ENCODE measurements around the gene ABCA12. TPM values are rescaled to one million over a fixed set of nuclear protein-coding genes. Genes with fewer than 3 reads are reported as not detected.

Gene ABCA12
- total RNA-seq, 1 donor from 2014 or later = 7.1 TPM

GRCh38 chr2:215145611-215146010 is 7.2 kb upstream of the ABCA12 start:
- no peak for DNase-seq (ENCODE audit: low read depth)
- H3K27me3 ChIP-seq (ENCODE audit: control insufficient read depth, insufficient read depth, low read length) = no peaks in the 10 kb centered on the region
- no peak overlapping the region for H3K4me3 ChIP-seq (ENCODE audit: low read depth, low read length)
- no peaks in the 10 kb centered on the region for H3K36me3 ChIP-seq (ENCODE audit: control insufficient read depth, insufficient read depth, low read length)
- no peak for TF ChIP-seq CTCF (IDR thresholded peaks at IDR 0.05; ENCODE audit: insufficient read depth, low read length, severe bottlenecking)
- FAIRE-seq = no peak

DNA sequence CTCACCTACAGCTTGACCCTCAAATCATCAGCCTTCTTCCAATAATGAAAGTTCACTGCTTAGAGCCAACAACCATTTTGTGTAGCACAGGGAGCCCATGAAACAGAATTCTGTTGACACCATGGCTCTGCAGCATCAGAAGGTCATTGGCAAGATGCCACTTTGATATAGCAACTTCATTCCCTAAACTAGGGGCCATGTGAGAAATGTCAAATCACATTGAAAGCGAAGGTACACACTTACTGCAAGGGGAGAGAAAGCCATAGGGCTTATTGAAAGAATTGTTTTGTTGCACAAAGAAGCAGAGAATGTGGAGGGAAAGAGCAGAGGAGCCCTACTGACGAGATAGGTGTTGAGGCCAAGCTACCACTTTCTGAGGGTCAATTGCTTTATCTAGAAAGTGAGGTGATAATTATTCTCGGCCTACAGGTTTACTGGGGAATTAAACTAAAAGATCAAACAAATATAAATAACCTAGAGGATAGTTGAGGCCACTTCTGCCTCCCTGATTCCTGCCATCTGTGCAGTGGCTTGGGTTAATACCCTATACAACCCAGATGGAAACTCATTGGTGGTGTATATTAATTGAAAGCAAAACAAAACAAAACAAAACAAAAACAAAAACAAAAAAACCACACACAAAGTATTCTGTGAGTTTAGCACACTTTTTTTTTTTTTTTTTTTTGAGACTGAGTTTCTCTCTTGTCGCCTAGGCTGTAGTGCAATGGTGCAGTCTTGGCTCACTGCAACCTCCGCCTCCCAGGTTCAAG is 5.9 kb upstream of the ABCA12 start:
- DNase-seq (ENCODE audit: low read depth) = no peak
- no peaks in the 10 kb centered on the region for H3K36me3 ChIP-seq (ENCODE audit: control insufficient read depth, insufficient read depth, low read length)
- H3K4me3 ChIP-seq (ENCODE audit: low read depth, low read length) = no peak overlapping the region
- no peak for FAIRE-seq
- H3K27me3 ChIP-seq (ENCODE audit: control insufficient read depth, insufficient read depth, low read length) = no peaks in the 10 kb centered on the region
- no peak for TF ChIP-seq CTCF (IDR thresholded peaks at IDR 0.05; ENCODE audit: insufficient read depth, low read length, severe bottlenecking)

DNA sequence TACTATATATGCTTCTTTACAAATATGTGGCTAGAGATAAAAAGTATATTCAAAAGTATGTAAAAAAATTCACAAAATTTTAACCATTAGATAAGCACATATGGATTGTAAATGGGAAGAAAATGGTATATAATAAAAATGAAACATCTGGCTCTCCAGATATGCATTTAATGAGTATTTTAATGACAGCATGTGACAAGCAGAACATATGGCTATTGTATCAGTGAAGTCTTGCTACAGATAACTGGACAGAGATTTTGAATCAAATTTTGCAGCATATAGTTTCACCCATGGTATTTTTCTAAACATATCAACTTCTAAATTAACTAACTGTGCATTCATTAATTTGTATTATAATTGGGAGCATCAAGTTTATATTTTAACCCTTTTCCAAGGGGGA is 5.0 kb upstream of the ABCA12 start:
- Histone ChIP-seq H3K4me3 (ENCODE audit: low read depth, low read length) (no peak overlapping the region), H3K36me3 (ENCODE audit: control insufficient read depth, insufficient read depth, low read length) (no peaks in the 10 kb centered on the region), H3K27me3 (ENCODE audit: control insufficient read depth, insufficient read depth, low read length) (no peaks in the 10 kb centered on the region)
- DNase-seq (ENCODE audit: low read depth) (no peak), FAIRE-seq (no peak)
- no peak for TF ChIP-seq CTCF (IDR thresholded peaks at IDR 0.05; ENCODE audit: insufficient read depth, low read length, severe bottlenecking)

DNA sequence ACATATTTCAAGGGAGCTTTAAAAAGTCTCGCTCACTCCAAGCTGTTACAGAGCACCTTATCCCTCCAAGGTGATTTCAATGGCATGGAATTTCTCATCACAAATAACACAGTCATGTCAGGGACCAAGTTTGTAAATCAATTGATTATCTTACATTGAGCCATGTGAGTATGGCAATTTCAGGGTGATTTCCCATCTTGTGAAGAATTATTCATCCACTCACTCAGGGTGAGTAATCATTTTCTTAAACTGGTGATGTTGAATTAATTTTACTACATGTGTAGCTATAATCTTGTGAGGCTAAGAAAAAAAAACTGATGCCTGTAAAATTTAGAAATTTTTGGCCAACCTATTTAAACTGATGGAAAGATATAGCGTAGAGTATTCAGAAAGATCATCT is 3.3 kb upstream of the ABCA12 start:
- H3K36me3 ChIP-seq (ENCODE audit: control insufficient read depth, insufficient read depth, low read length) = no peaks in the 10 kb centered on the region
- FAIRE-seq (no peak), DNase-seq (ENCODE audit: low read depth) (peak; percentile 78)
- TF ChIP-seq CTCF (IDR thresholded peaks at IDR 0.05; ENCODE audit: insufficient read depth, low read length, severe bottlenecking) = no peak
- no peaks in the 10 kb centered on the region for H3K27me3 ChIP-seq (ENCODE audit: control insufficient read depth, insufficient read depth, low read length)
- H3K4me3 ChIP-seq (ENCODE audit: low read depth, low read length) = no peak overlapping the region

GRCh38 chr2:215140166-215140707 is 1.8 kb upstream of the ABCA12 start:
- TF ChIP-seq CTCF (IDR thresholded peaks at IDR 0.05; ENCODE audit: insufficient read depth, low read length, severe bottlenecking) = no peak
- Histone ChIP-seq H3K36me3 (ENCODE audit: control insufficient read depth, insufficient read depth, low read length) (no peaks in the 10 kb centered on the region), H3K27me3 (ENCODE audit: control insufficient read depth, insufficient read depth, low read length) (no peaks in the 10 kb centered on the region), H3K4me3 (ENCODE audit: low read depth, low read length) (no peak overlapping the region)
- DNase-seq (ENCODE audit: low read depth) (peak; percentile 71), FAIRE-seq (no peak)
